ENCODE data around the gene FADS1.

DNA sequence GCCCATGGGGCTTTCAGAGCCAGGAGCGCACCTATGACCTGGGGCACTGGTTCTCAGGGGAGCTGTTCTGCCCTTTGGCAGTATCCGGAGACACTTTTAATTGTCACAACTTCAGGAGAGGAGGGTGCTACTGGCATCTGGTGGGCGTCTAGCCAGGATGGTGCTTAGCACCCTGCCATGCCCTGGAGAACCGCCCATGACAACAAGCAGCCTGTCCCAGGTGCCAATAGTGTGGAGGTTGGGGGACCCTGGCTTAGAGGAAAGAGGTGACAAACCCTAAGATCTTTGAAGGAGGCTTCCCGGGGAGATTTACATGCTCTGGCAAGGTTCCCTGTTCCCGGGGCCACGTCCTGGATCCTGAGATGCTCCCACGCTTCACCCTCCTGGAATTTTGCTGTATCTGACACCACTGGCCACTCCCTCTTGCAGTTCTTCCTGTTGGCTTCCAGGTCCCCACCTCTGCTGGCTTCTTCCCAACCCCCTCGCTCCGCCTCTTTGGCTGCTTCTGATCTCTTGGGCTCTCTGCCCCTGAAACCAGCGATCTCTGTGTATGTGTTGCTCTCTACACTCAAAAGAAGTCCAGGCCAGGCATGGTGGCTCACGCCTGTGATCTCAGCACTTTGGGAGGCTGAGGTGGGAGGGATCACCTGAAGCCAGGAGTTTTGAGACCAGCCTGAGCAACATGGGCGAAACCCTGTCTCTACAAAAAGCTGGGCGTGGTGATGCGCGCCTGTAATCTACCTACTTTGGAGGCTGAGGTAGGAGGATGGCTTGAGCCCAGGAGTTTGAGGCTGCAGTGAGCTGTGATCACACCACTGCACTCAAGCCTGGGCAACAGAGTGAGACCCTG lies 43.5 kb upstream of the FADS1 start:
- no peak for TF ChIP-seq CTCF (IDR thresholded peaks at IDR 0.05)
- no peak for TF ChIP-seq EP300 (IDR thresholded peaks at IDR 0.05)
